Mammary microvascular endothelial cell (primary cell): ENCODE data around the gene SLC25A41. TPM values are rescaled to one million over a fixed set of nuclear protein-coding genes. Genes with fewer than 3 reads are reported as not detected.

Source experiments
- total RNA-seq: library from RNA; depleted of rRNA; stranded (reverse); fragments of >200 nt; gene quantifications from 2 replicates; pipeline ENCODE4 v1.2.3, GENCODE V29; 2015

SLC25A41 gene
- total RNA-seq = not detected in 2 replicates

GRCh38 chr19:6433663-6434062 is at the start of gene SLC25A41:
Gene SLC25A41, minus strand, starts transcription at chr19:6433763. Its CDS starts 70 bp downstream, at chr19:6433693.

GRCh38 chr19:6481541-6482342 is 48.2 kb upstream of the SLC25A41 start, which contains the start of gene DENND1C:
Gene DENND1C, minus strand, starts transcription at chr19:6481787. Its CDS starts 92 bp downstream, at chr19:6481695.

GRCh38 chr19:6464070-6464873 is 30.7 kb upstream of the SLC25A41 start, which contains the start of gene CRB3:
Gene CRB3, plus strand, starts transcription at chr19:6464271. Its CDS starts 431 bp downstream, at chr19:6464702.

GRCh38 chr19:6459262-6460098 is 25.9 kb upstream of the SLC25A41 start, which contains the start of gene SLC25A23:
Gene SLC25A23, minus strand, starts transcription at chr19:6459792. Its CDS starts 164 bp downstream, at chr19:6459628.

GRCh38 chr19:6424195-6424938 is 9.2 kb downstream of the SLC25A41 start, which contains the start of gene KHSRP:
Gene KHSRP, minus strand, starts transcription at chr19:6424811. Its CDS starts 110 bp downstream, at chr19:6424701.

GRCh38 chr19:6393074-6393982 is 40.2 kb downstream of the SLC25A41 start, which contains the start of gene GTF2F1:
Gene GTF2F1, minus strand, starts transcription at chr19:6393164. Its CDS starts 169 bp downstream, at chr19:6392995.

Other genes with a start within 250 kb of the SLC25A41 start
- gene MLLT1, start 153.8 kb downstream of the SLC25A41 start, total RNA-seq = 20.2 and 22.0 TPM in 2 replicates
- gene ACER1, start 100.2 kb downstream of the SLC25A41 start, total RNA-seq = not detected in 2 replicates
- gene CLPP, start 72.2 kb downstream of the SLC25A41 start, total RNA-seq = 134 and 153 TPM in 2 replicates
- 23.7 and 27.7 TPM in 2 replicates for gene ALKBH7, start 61.0 kb downstream of the SLC25A41 start, total RNA-seq
- 0.84 and 3.9 TPM in 2 replicates for gene PSPN, start 57.8 kb downstream of the SLC25A41 start, total RNA-seq
- 35.0 and 39.8 TPM in 2 replicates for gene GTF2F1, start 40.6 kb downstream of the SLC25A41 start, total RNA-seq
- gene KHSRP, start 9.0 kb downstream of the SLC25A41 start, total RNA-seq = 168 and 220 TPM in 2 replicates
- gene SLC25A23, start 26.0 kb upstream of the SLC25A41 start, total RNA-seq = 10.1 and 11.4 TPM in 2 replicates
- not detected in 2 replicates for gene CRB3, start 30.5 kb upstream of the SLC25A41 start, total RNA-seq
- gene DENND1C, start 48.0 kb upstream of the SLC25A41 start, total RNA-seq = not detected in 2 replicates
- not detected in 2 replicates for gene TUBB4A, start 68.5 kb upstream of the SLC25A41 start, total RNA-seq
- gene TNFSF9, start 97.3 kb upstream of the SLC25A41 start, total RNA-seq = 1.0 and 1.3 TPM in 2 replicates
- 0.33 and 2.8 TPM in 2 replicates for gene CD70, start 157.4 kb upstream of the SLC25A41 start, total RNA-seq
- not detected in 2 replicates for gene TNFSF14, start 236.4 kb upstream of the SLC25A41 start, total RNA-seq